Kidney (tissue), 14 donors: ENCODE measurements around the gene CCM2. TPM values are rescaled to one million over a fixed set of nuclear protein-coding genes. Genes with fewer than 3 reads are reported as not detected.

Experiments
- DNase-seq, 5 donors: peaks; one replicate each; pipeline ENCODE4 v3.0.0-alpha.2; 2013 to 2020
- FAIRE-seq: peaks from 2 replicates; lab custom pipeline; 2012; peaks lifted over from hg19 to GRCh38; lab: Jason Lieb, UNC
- H3K27ac ChIP-seq, 2 donors: one replicate each; pipeline ENCODE4 v1.7.0; 2013; ENCODE audit warnings: low read depth in 2 of 2, low read length in 2 of 2, inconsistent platforms in 1 of 2
- H3K27me3 ChIP-seq: one replicate; pipeline ENCODE4 v1.7.1; 2013; ENCODE audit warnings: low read length, inconsistent platforms; ENCODE audit not compliant: control insufficient read depth, insufficient read depth
- H3K36me3 ChIP-seq, 3 donors: one replicate each; pipeline versions ENCODE4 v1.7.0 to v1.7.1; 2013; ENCODE audit warnings: low read length in 3 of 3, control low read depth in 1 of 3, inconsistent platforms in 1 of 3; ENCODE audit not compliant: insufficient read depth in 3 of 3, control insufficient read depth in 2 of 3
- H3K4me1 ChIP-seq, 3 donors: one replicate each; pipeline versions ENCODE4 v1.7.0 to v1.7.1; 2013; ENCODE audit warnings: low read length in 3 of 3, inconsistent platforms in 1 of 3, low read depth in 1 of 3; ENCODE audit not compliant: control insufficient read depth in 2 of 3, insufficient read depth in 2 of 3
- H3K4me3 ChIP-seq, 3 donors: one replicate each; pipeline versions ENCODE4 v1.7.0 to v1.8.1; 2013; ENCODE audit warnings: low read length in 3 of 3, control low read depth in 1 of 3, inconsistent platforms in 1 of 3
- H3K9ac ChIP-seq, 3 donors: one replicate each; pipeline versions ENCODE4 v1.7.0 to v1.7.1; 2013; ENCODE audit warnings: low read length in 3 of 3, control low read depth in 1 of 3, inconsistent platforms in 1 of 3
- H3K9me3 ChIP-seq, 3 donors: one replicate each; pipeline versions ENCODE4 v1.7.0 to v1.7.1; 2013; ENCODE audit warnings: low read length in 3 of 3, control low read depth in 1 of 3, inconsistent platforms in 1 of 3; ENCODE audit not compliant: control insufficient read depth in 2 of 3, insufficient read depth in 1 of 3
- CTCF ChIP-seq: IDR thresholded peaks from 3 replicates; pipeline ENCODE4 v1.5.1; 2012; ENCODE audit warnings: mild to moderate bottlenecking, moderate library complexity, borderline replicate concordance; ENCODE audit not compliant: insufficient read depth; ENCODE audit errors: extremely low read depth
- intact Hi-C: fragments of 100-400 bp; cut with DNase I; formaldehyde crosslinking; loops from one replicate; pipeline ENCODE4 v1.11.1; 2022
- polyA plus RNA-seq: library from polyadenylated mRNA; stranded (reverse); fragments of 350-450 nt; fragmentation: Illumina TruSeq; extraction: RNeasy Lipid Tissue Mini Kit (QIAGEN cat#74804); gene quantifications from one replicate; pipeline ENCODE4 v1.2.3, GENCODE V29; 2014; ENCODE audit warnings: low read depth, low replicate concordance; ENCODE audit not compliant: insufficient read depth
- total RNA-seq: library from RNA; stranded (reverse); fragmentation: NEBNext Ultra II Directional; extraction: Animal tissue kit (Norgen Biotek cat#: 25700); gene quantifications from one replicate; pipeline ENCODE4 v1.2.1, GENCODE V29; 2021
- donor health status: control.
- donor health status: control.
- donor health status: control.
- donor health status: control.
- donor health status: control.
- donor health status: DM: yes; HTN: yes; CAD: no.
- donor health status: Normal renal cell carcinoma (clear cell type).

CCM2 gene
- total and polyA plus RNA-seq, 2 donors from 2014 or later: 35.0 to 37.8 TPM

GRCh38 chr7:45035893-45036292 lies 35.9 kb downstream of the CCM2 start:
- no peak overlapping the region for H3K9ac ChIP-seq
- H3K4me1 ChIP-seq: peaks cover 0 to 2% (median 0%) of the 10 kb centered on the region in 3 donors
- peaks cover 0 to 2% (median 0%) of the 10 kb centered on the region in 3 donors for H3K36me3 ChIP-seq
- TF ChIP-seq CTCF: no peak
- DNase-seq: no peak
- intact Hi-C loops: no loop called here
- FAIRE-seq: no peak
- no peak overlapping the region for H3K4me3 ChIP-seq
- H3K27me3 ChIP-seq: no peaks in the 10 kb centered on the region
- H3K27ac ChIP-seq: no peak overlapping the region
- no peaks in the 10 kb centered on the region for H3K9me3 ChIP-seq

- H3K27me3 ChIP-seq: no peaks in the 10 kb centered on the region
- H3K9ac ChIP-seq: no peak overlapping the region
- peaks cover 0 to 2% (median 0%) of the 10 kb centered on the region in 3 donors for H3K4me1 ChIP-seq
- no peak for TF ChIP-seq CTCF
- FAIRE-seq: no peak
- DNase-seq: no peak
- H3K9me3 ChIP-seq: no peaks in the 10 kb centered on the region
- H3K27ac ChIP-seq: no peak overlapping the region
- intact Hi-C loops: no loop called here
- no peak overlapping the region for H3K4me3 ChIP-seq
- peaks cover 0 to 2% (median 1%) of the 10 kb centered on the region in 3 donors for H3K36me3 ChIP-seq
These were observed 36.3 kb downstream of the CCM2 start for GRCh38 chr7:45036317-45036716.

- DNase-seq: no peak
- FAIRE-seq: no peak
- Histone ChIP-seq H3K9ac (no peak overlapping the region), H3K27me3 (no peaks in the 10 kb centered on the region), H3K4me3 (no peak overlapping the region), H3K27ac (no peak overlapping the region), H3K9me3 (no peaks in the 10 kb centered on the region), H3K4me1 (peaks cover 0 to 2% (median 0%) of the 10 kb centered on the region in 3 donors), H3K36me3 (peaks cover 0 to 6% (median 2%) of the 10 kb centered on the region in 3 donors)
- TF ChIP-seq CTCF: no peak
- intact Hi-C loops: no loop called here
These were observed 36.8 kb downstream of the CCM2 start for GRCh38 chr7:45036796-45037195.

DNA sequence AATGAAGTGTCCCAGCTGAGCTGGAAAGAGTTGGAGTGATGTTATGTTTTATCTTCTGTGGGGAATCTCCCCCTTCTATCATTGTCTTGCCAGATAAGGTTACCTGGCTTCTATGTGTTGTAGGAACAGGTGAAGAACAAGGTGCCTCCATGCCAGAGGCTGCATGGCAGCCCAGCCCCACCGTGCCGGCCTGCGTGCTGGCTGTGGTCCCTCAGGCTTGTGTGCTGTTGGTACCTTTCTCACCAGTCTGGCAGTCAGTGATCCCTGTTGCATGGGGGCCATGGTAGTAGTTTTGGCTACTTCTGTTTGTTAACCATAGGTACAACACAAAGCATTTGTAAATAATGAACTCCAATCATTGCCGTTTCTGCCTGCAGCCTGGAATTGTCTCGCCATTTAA lies 37.9 kb downstream of the CCM2 start:
- DNase-seq: no peak
- intact Hi-C loops: no loop called here
- H3K27me3 ChIP-seq: no peaks in the 10 kb centered on the region
- no peak overlapping the region for H3K4me3 ChIP-seq
- no peak overlapping the region for H3K27ac ChIP-seq
- H3K9ac ChIP-seq: no peak overlapping the region
- TF ChIP-seq CTCF: no peak
- H3K36me3 ChIP-seq: peaks cover 0 to 8% (median 2%) of the 10 kb centered on the region in 3 donors
- no peak for FAIRE-seq
- peaks cover 0 to 2% (median 0%) of the 10 kb centered on the region in 3 donors for H3K4me1 ChIP-seq
- H3K9me3 ChIP-seq: no peaks in the 10 kb centered on the region
